NCI-H146 treated with DMSO at 0.1 percent for 48 hours (cell line): ENCODE measurements around the gene HENMT1.

ENCODE experiments used
- DNase-seq: peaks from one replicate; lab custom pipeline; 2025; ENCODE audit not compliant: unreplicated experiment; lab: John Stamatoyannopoulos, UW

HENMT1 gene

GRCh38 chr1:108628665-108629064 lies 32.2 kb downstream of the HENMT1 start:
- DNase-seq: no peak

DNA sequence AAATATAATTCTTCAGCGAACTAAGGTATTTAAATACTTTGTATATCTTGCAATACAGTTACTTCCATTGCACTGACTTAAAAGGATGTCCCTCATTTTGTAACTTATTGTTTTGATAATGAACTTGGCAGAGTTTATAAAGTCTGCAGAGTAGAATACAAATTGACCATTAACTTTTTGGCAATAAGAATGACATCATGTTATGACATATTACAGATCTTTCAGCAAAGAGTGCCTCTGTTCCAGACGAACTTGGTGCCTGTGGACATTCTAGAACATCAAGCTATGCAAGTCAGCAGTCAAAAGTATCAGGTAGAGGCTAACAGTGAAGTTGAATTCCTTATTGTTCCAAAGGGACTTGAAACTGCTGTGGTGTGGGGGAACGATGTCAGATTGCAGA lies 32.9 kb downstream of the HENMT1 start:
- DNase-seq: no peak

- DNase-seq: no peak
These were observed 33.6 kb downstream of the HENMT1 start for GRCh38 chr1:108627256-108627655.

DNA sequence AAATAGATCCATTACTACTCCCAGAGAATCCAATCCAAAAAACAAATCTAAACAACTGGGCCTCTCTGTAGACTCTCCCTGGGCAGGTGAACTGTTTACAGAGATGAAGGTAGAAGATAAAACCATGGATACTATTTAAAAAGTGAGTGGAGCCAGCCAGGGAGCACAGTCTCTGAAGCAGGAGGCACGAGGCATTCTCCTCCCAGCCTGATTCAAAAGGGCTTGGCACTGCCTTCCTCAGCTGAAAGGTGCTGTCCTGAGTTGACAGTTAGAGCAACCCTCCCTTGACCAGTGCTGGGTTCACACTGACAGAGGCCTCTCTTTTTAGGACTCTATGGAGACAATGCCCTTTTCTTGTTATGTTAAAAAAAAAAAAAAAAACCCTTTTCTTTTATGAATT lies 36.8 kb downstream of the HENMT1 start:
- no peak for DNase-seq

- DNase-seq: no peak
These were observed 43.2 kb downstream of the HENMT1 start for GRCh38 chr1:108617724-108618056.

DNA sequence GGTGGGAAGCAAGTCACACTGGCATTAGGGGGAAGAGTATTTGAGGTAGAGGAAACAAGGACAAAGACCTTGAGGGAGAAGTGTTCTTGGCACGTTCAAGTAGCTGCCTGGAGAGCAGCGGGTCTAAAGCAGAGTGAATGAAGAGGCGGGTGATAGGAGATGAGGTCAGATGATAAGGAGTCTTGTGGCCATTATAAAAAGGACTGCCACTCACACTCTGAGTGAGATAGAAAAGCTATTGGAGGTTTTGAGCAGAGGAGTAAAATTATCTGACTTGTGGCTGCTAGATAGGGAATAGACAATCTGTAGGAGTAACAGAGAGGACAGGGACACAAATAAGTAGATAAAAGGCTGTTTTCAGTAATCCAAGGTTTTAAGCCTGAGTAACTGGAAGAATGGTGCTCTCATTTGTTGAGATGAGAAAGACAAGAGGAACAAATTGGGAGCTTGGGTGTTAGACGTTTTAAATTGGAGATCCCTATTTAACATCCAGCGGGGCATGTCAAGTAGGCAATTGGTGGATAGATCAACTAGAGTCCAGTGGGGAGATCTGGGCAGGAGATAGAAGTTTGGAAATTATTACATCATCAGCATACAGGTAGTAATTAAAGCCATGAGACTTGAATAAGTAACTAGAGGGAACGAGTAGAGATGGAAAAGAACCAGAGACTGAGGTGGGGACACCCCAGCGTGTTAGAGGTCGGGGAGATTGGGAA lies 43.7 kb downstream of the HENMT1 start:
- DNase-seq: no peak

GRCh38 chr1:108615544-108615943 lies 45.3 kb downstream of the HENMT1 start:
- DNase-seq: no peak

DNA sequence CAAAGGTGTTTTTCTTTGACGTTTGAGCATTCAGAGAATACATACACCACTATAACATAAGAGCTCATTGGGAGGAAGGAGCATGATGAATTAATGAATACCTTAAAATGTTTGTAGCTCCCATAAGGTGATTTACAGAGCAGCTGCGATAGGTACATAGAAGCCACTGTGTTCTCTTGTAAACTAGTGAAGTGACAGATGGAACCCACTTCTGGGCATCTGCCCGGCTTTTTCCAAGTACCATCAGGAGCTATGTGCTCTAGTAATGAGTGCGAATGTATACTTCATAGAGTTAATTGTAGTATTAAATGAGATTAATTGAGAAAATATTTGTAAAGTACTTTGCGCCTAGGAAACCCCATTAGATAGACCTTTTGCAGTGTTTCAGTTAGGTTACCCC lies 48.4 kb downstream of the HENMT1 start:
- DNase-seq: no peak

- no peak for DNase-seq
These were observed 48.9 kb downstream of the HENMT1 start for GRCh38 chr1:108611984-108612383.

DNA sequence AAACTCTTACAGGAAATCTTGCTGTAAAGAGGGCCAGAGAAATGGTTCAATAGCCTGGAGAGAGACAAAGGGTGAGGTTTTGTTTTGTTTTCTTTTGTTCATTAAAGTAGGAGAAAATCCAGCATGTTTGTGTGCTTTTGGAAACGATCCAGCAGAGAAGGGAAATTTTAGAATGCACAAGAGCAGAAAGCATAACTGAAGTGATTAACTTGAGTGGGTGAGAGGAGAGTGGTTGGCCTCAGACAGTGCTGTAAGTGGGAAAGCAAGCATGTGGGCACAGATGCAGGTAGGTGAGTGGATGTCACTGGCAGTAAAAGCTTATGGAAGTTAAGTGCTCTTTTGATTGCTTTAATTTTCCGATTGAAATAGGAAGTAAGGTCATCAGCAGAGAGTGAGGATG lies 50.8 kb downstream of the HENMT1 start:
- no peak for DNase-seq

- peak; percentile 10 for DNase-seq
These were observed 51.3 kb downstream of the HENMT1 start for GRCh38 chr1:108609483-108610049.

- DNase-seq: no peak
These were observed 54.4 kb downstream of the HENMT1 start for GRCh38 chr1:108606478-108606877.

- no peak for DNase-seq
These were observed 55.3 kb downstream of the HENMT1 start for GRCh38 chr1:108605633-108606032.

- DNase-seq: no peak
These were observed 59.0 kb downstream of the HENMT1 start for GRCh38 chr1:108601708-108602410.

- DNase-seq: no peak
These were observed 60.4 kb downstream of the HENMT1 start for GRCh38 chr1:108600504-108600903.

GRCh38 chr1:108598340-108598739 lies 62.6 kb downstream of the HENMT1 start:
- no peak for DNase-seq
